GM12878 (cell line): ENCODE data around the gene SLC36A1.

Experiments used
- BACH1 ChIP-seq: fragments of 450-650 bp; IDR thresholded peaks from 2 replicates; pipeline ENCODE4 v1.6.1; 2017; ENCODE audit warnings: mild to moderate bottlenecking, borderline replicate concordance
- BHLHE40 ChIP-seq, 2 experiments: fragments of 450-650 bp in 1 of 2; IDR thresholded peaks; 2 replicates each; pipeline ENCODE4 v1.6.1; 2011 to 2017; ENCODE audit warnings: low read depth in 2 of 2, borderline replicate concordance in 1 of 2, improper control_type of control experiment in 1 of 2, low read length in 1 of 2, mild to moderate bottlenecking in 1 of 2
- EP300 ChIP-seq, 2 experiments: fragments of 150-350 bp in 1 of 2; IDR thresholded peaks; 2 replicates each; pipeline ENCODE4 v1.6.1; 2011 to 2012; ENCODE audit warnings: low read depth in 2 of 2, low read length in 2 of 2, borderline replicate concordance in 1 of 2, improper control_type of control experiment in 1 of 2, inconsistent platforms in 1 of 2; ENCODE audit not compliant: control insufficient read depth in 1 of 2
- EZH2 ChIP-seq: IDR thresholded peaks from 2 replicates; pipeline ENCODE4 v1.6.1; 2012; ENCODE audit warnings: low read depth, mild to moderate bottlenecking, control low read depth, inconsistent platforms, low read length, borderline replicate concordance; ENCODE audit not compliant: control insufficient read depth
- NFYB ChIP-seq: IDR thresholded peaks from 2 replicates; pipeline ENCODE4 v1.6.1; 2011; ENCODE audit warnings: low read depth, mild to moderate bottlenecking, low read length, improper control_type of control experiment, moderate library complexity; ENCODE audit not compliant: insufficient read depth
- POLR2A ChIP-seq: IDR thresholded peaks from 2 replicates; pipeline ENCODE4 v1.6.1; 2011; ENCODE audit warnings: low read depth, mild to moderate bottlenecking, low read length
- RBBP5 ChIP-seq: fragments of 200-600 bp; sonication (generic); conservative IDR thresholded peaks from 2 replicates; pipeline ENCODE4 v1.6.1; 2016
- ZNF24 ChIP-seq: fragments of 450-650 bp; IDR thresholded peaks from 2 replicates; pipeline ENCODE4 v1.6.1; 2017; ENCODE audit warnings: antibody characterized with exemption, mild to moderate bottlenecking
- TF ChIP-seq, protein P1 (sequence below), 3 experiments: IDR thresholded peaks in 2 of 3; conservative IDR thresholded peaks in 1 of 3; 2 replicates each; pipeline ENCODE4 v1.5.1; 2011; ENCODE audit warnings: low read depth in 3 of 3, low read length in 3 of 3, mild to moderate bottlenecking in 3 of 3, control low read depth in 2 of 3, moderate library complexity in 2 of 3, inconsistent platforms in 1 of 3, mixed read lengths in 1 of 3; ENCODE audit not compliant: control insufficient read depth in 2 of 3, insufficient read depth in 1 of 3; ENCODE audit errors: extremely low read depth in 1 of 3
- TF ChIP-seq, protein P2 (sequence below): fragments of 450-650 bp; IDR thresholded peaks from 2 replicates; pipeline ENCODE4 v1.6.1; 2017; ENCODE audit warnings: mild to moderate bottlenecking, low read depth, inconsistent platforms; ENCODE audit not compliant: poor library complexity, severe bottlenecking
- TF ChIP-seq, protein P3 (sequence below): fragments of 450-650 bp; IDR thresholded peaks from 2 replicates; pipeline ENCODE4 v1.6.1; 2017; ENCODE audit warnings: mild to moderate bottlenecking, moderate library complexity
- TF ChIP-seq, protein P4 (sequence below): fragments of 450-650 bp; formaldehyde crosslinking; IDR thresholded peaks from 2 replicates; pipeline ENCODE4 v1.4.0; 2020; ENCODE audit warnings: mild to moderate bottlenecking, moderate library complexity

DNA sequence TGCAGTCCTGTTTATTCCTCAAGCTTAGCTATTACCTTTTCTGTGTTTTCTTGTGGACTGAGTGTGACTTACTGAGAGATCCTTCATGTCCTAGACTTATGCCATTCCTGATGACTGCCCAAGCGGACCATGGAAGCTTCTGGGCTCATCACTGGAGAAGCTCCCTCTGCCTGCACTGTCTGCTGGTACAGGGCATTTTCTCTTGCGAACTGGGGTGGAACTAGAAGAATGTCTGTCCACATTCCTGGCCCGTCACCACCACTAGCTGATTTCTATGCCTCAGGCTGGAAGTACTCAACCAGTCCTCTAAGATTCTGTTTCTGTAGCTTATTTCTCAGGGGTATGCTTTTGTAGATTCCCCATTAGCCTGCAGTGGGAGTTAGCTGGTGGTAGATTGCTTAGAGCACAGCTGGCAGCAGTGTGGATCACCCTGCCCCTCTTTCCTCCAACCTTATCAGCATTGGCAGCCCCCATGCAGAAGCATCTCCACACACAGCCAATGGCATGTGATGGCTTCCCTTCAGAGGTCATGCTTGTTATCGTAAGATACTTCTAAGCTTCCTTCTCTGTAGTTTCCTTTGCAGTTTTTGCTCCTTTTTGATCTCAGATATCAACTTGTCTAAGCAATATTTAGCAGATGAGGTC lies 12.4 kb downstream of the SLC36A1 start:
- TF ChIP-seq EP300 (IDR thresholded peaks at IDR 0.05; ENCODE audit: borderline replicate concordance in 1 of 2, control insufficient read depth in 1 of 2, low read depth in 2 of 2, low read length in 2 of 2) (no peak), BACH1 (no peak), RBBP5 (no peak), BHLHE40 (IDR thresholded peaks at IDR 0.05; ENCODE audit: borderline replicate concordance in 1 of 2, low read depth in 2 of 2, low read length in 1 of 2) (no peak), EZH2 (no peak), POLR2A (no peak), NFYB (no peak), ZNF24 (no peak)
- TF ChIP-seq, protein P1, sequence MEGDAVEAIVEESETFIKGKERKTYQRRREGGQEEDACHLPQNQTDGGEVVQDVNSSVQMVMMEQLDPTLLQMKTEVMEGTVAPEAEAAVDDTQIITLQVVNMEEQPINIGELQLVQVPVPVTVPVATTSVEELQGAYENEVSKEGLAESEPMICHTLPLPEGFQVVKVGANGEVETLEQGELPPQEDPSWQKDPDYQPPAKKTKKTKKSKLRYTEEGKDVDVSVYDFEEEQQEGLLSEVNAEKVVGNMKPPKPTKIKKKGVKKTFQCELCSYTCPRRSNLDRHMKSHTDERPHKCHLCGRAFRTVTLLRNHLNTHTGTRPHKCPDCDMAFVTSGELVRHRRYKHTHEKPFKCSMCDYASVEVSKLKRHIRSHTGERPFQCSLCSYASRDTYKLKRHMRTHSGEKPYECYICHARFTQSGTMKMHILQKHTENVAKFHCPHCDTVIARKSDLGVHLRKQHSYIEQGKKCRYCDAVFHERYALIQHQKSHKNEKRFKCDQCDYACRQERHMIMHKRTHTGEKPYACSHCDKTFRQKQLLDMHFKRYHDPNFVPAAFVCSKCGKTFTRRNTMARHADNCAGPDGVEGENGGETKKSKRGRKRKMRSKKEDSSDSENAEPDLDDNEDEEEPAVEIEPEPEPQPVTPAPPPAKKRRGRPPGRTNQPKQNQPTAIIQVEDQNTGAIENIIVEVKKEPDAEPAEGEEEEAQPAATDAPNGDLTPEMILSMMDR (IDR thresholded peaks at IDR 0.05 in 2 of 3, conservative IDR thresholded peaks at IDR 0.05 in 1 of 3; ENCODE audit: control insufficient read depth in 2 of 3, extremely low read depth in 1 of 3, insufficient read depth in 1 of 3, low read depth in 3 of 3, low read length in 3 of 3) = no peak
- TF ChIP-seq, protein P2, sequence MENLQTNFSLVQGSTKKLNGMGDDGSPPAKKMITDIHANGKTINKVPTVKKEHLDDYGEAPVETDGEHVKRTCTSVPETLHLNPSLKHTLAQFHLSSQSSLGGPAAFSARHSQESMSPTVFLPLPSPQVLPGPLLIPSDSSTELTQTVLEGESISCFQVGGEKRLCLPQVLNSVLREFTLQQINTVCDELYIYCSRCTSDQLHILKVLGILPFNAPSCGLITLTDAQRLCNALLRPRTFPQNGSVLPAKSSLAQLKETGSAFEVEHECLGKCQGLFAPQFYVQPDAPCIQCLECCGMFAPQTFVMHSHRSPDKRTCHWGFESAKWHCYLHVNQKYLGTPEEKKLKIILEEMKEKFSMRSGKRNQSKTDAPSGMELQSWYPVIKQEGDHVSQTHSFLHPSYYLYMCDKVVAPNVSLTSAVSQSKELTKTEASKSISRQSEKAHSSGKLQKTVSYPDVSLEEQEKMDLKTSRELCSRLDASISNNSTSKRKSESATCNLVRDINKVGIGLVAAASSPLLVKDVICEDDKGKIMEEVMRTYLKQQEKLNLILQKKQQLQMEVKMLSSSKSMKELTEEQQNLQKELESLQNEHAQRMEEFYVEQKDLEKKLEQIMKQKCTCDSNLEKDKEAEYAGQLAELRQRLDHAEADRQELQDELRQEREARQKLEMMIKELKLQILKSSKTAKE = no peak
- TF ChIP-seq, protein P3, sequence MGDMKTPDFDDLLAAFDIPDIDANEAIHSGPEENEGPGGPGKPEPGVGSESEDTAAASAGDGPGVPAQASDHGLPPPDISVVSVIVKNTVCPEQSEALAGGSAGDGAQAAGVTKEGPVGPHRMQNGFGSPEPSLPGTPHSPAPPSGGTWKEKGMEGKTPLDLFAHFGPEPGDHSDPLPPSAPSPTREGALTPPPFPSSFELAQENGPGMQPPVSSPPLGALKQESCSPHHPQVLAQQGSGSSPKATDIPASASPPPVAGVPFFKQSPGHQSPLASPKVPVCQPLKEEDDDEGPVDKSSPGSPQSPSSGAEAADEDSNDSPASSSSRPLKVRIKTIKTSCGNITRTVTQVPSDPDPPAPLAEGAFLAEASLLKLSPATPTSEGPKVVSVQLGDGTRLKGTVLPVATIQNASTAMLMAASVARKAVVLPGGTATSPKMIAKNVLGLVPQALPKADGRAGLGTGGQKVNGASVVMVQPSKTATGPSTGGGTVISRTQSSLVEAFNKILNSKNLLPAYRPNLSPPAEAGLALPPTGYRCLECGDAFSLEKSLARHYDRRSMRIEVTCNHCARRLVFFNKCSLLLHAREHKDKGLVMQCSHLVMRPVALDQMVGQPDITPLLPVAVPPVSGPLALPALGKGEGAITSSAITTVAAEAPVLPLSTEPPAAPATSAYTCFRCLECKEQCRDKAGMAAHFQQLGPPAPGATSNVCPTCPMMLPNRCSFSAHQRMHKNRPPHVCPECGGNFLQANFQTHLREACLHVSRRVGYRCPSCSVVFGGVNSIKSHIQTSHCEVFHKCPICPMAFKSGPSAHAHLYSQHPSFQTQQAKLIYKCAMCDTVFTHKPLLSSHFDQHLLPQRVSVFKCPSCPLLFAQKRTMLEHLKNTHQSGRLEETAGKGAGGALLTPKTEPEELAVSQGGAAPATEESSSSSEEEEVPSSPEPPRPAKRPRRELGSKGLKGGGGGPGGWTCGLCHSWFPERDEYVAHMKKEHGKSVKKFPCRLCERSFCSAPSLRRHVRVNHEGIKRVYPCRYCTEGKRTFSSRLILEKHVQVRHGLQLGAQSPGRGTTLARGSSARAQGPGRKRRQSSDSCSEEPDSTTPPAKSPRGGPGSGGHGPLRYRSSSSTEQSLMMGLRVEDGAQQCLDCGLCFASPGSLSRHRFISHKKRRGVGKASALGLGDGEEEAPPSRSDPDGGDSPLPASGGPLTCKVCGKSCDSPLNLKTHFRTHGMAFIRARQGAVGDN = no peak
- TF ChIP-seq, protein P4, sequence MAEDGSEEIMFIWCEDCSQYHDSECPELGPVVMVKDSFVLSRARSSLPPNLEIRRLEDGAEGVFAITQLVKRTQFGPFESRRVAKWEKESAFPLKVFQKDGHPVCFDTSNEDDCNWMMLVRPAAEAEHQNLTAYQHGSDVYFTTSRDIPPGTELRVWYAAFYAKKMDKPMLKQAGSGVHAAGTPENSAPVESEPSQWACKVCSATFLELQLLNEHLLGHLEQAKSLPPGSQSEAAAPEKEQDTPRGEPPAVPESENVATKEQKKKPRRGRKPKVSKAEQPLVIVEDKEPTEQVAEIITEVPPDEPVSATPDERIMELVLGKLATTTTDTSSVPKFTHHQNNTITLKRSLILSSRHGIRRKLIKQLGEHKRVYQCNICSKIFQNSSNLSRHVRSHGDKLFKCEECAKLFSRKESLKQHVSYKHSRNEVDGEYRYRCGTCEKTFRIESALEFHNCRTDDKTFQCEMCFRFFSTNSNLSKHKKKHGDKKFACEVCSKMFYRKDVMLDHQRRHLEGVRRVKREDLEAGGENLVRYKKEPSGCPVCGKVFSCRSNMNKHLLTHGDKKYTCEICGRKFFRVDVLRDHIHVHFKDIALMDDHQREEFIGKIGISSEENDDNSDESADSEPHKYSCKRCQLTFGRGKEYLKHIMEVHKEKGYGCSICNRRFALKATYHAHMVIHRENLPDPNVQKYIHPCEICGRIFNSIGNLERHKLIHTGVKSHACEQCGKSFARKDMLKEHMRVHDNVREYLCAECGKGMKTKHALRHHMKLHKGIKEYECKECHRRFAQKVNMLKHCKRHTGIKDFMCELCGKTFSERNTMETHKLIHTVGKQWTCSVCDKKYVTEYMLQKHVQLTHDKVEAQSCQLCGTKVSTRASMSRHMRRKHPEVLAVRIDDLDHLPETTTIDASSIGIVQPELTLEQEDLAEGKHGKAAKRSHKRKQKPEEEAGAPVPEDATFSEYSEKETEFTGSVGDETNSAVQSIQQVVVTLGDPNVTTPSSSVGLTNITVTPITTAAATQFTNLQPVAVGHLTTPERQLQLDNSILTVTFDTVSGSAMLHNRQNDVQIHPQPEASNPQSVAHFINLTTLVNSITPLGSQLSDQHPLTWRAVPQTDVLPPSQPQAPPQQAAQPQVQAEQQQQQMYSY = no peak
